SK-N-SH treated with all-trans-retinoic acid at 6 μM for 48 hours (cell line): ENCODE results near the gene TSKU.
"Not testable (repeated sequence)": the region's sequence is repeated elsewhere in the genome, so short reads cannot be mapped to it uniquely, and the experiment has no call there.

Source experiments
- ATAC-seq: fragments of 200-7000 bp; cut with Tn5 transposase; 3 replicates; pipeline ENCODE4 v1.9.1; 2020; ENCODE audit warnings: mild to moderate bottlenecking, moderate library complexity
- ARNTL ChIP-seq: fragments of 450-650 bp; formaldehyde crosslinking; IDR thresholded peaks from 2 replicates; pipeline ENCODE4 v1.5.0; 2020; ENCODE audit warnings: low read depth, mild to moderate bottlenecking, moderate library complexity, borderline replicate concordance
- CSDC2 ChIP-seq: fragments of 250-450 bp; sonication (Bioruptor Pico); IDR thresholded peaks from 2 replicates; pipeline ENCODE4 v1.5.0; 2020; ENCODE audit warnings: mild to moderate bottlenecking, moderate library complexity
- CSRNP3 ChIP-seq: fragments of 250-450 bp; sonication (Bioruptor Pico); IDR thresholded peaks from 2 replicates; pipeline ENCODE4 v1.5.1; 2021; ENCODE audit warnings: mild to moderate bottlenecking, moderate library complexity
- ESRRG ChIP-seq: fragments of 250-450 bp; sonication (Bioruptor Pico); IDR thresholded peaks from 2 replicates; pipeline ENCODE4 v1.6.1; 2021; ENCODE audit warnings: mild to moderate bottlenecking
- GLIS3 ChIP-seq: fragments of 250-450 bp; sonication (Bioruptor Pico); IDR thresholded peaks from 2 replicates; pipeline ENCODE4 v1.5.0; 2020; ENCODE audit warnings: mild to moderate bottlenecking, moderate library complexity
- ISL1 ChIP-seq: fragments of 250-450 bp; sonication (Bioruptor Pico); IDR thresholded peaks from 2 replicates; pipeline ENCODE4 v2.1.2; 2022; ENCODE audit warnings: mild to moderate bottlenecking, moderate library complexity
- OSR1 ChIP-seq: fragments of 250-450 bp; sonication (Bioruptor Pico); IDR thresholded peaks from 2 replicates; pipeline ENCODE4 v1.8.0; 2022; ENCODE audit warnings: moderate library complexity, mild to moderate bottlenecking, inconsistent platforms
- PATZ1 ChIP-seq: fragments of 250-450 bp; sonication (Bioruptor Pico); IDR thresholded peaks from 2 replicates; pipeline ENCODE4 v1.8.0; 2020; ENCODE audit warnings: mild to moderate bottlenecking, moderate library complexity, borderline replicate concordance
- POU6F1 ChIP-seq: fragments of 250-450 bp; sonication (Bioruptor Pico); IDR thresholded peaks from 2 replicates; pipeline ENCODE4 v1.8.0; 2021; ENCODE audit warnings: low read depth, mild to moderate bottlenecking, moderate library complexity, borderline replicate concordance
- PPARA ChIP-seq: fragments of 250-450 bp; sonication (Bioruptor Pico); IDR thresholded peaks from 2 replicates; pipeline ENCODE4 v1.5.0; 2020; ENCODE audit warnings: mild to moderate bottlenecking, borderline replicate concordance
- RARB ChIP-seq: fragments of 250-450 bp; sonication (Bioruptor Pico); IDR thresholded peaks from 2 replicates; pipeline ENCODE4 v1.8.0; 2021; ENCODE audit warnings: mild to moderate bottlenecking, moderate library complexity
- SNAI2 ChIP-seq: fragments of 250-450 bp; sonication (Bioruptor Pico); IDR thresholded peaks from 2 replicates; pipeline ENCODE4 v1.5.0; 2020; ENCODE audit warnings: mild to moderate bottlenecking, moderate library complexity
- TOX ChIP-seq: fragments of 250-450 bp; sonication (Bioruptor Pico); IDR thresholded peaks from 2 replicates; pipeline ENCODE4 v1.8.0; 2021; ENCODE audit warnings: mild to moderate bottlenecking, moderate library complexity, borderline replicate concordance
- TSHZ2 ChIP-seq: fragments of 250-450 bp; sonication (Bioruptor Pico); IDR thresholded peaks from 2 replicates; pipeline ENCODE4 v1.5.0; 2020; ENCODE audit warnings: mild to moderate bottlenecking, moderate library complexity
- ZC3H10 ChIP-seq: fragments of 250-450 bp; sonication (Bioruptor Pico); IDR thresholded peaks from 2 replicates; pipeline ENCODE4 v1.5.1; 2021; ENCODE audit warnings: mild to moderate bottlenecking, moderate library complexity
- ZFP30 ChIP-seq: fragments of 450-650 bp; formaldehyde crosslinking; IDR thresholded peaks from 2 replicates; pipeline ENCODE4 v1.5.0; 2022; ENCODE audit warnings: mild to moderate bottlenecking, moderate library complexity
- ZNF565 ChIP-seq: fragments of 450-650 bp; formaldehyde crosslinking; conservative IDR thresholded peaks from 2 replicates; pipeline ENCODE4 v1.5.0; 2020; ENCODE audit warnings: low read depth, mild to moderate bottlenecking, moderate library complexity
- ZNF70 ChIP-seq: fragments of 450-650 bp; formaldehyde crosslinking; IDR thresholded peaks from 2 replicates; pipeline ENCODE4 v1.5.0; 2020; ENCODE audit warnings: mild to moderate bottlenecking, moderate library complexity
- ZNF8 ChIP-seq: fragments of 450-650 bp; formaldehyde crosslinking; IDR thresholded peaks from 2 replicates; pipeline ENCODE4 v1.5.0; 2020; ENCODE audit warnings: mild to moderate bottlenecking, moderate library complexity

TSKU gene

GRCh38 chr11:76810151-76810853 is 27.1 kb downstream of the TSKU start (continued):
- TF ChIP-seq TOX (CRISPR knock-in tag), result no peak
- no peak for TF ChIP-seq ZC3H10 (CRISPR knock-in tag)

GRCh38 chr11:76811259-76811658 is 28.1 kb downstream of the TSKU start:
- ATAC-seq, result no peak
- TF ChIP-seq PPARA (CRISPR knock-in tag) (no peak), POU6F1 (CRISPR knock-in tag) (no peak), ZNF70 (CRISPR knock-in tag) (no peak)

- ATAC-seq, result no peak
- TF ChIP-seq SNAI2, result no peak
- TF ChIP-seq CSDC2 (CRISPR knock-in tag), result no peak
- TF ChIP-seq ESRRG (CRISPR knock-in tag), result no peak
- TF ChIP-seq ISL1 (CRISPR knock-in tag), result no peak
- TF ChIP-seq ZNF565 (CRISPR knock-in tag), result no peak
Observed at GRCh38 chr11:76814414-76814813, 31.3 kb downstream of the TSKU start.

- ATAC-seq, result not testable (repeated sequence)
Observed at GRCh38 chr11:76815678-76816077, 32.5 kb downstream of the TSKU start.

GRCh38 chr11:76820184-76820566 is 37.0 kb downstream of the TSKU start:
- no peak for ATAC-seq
- TF ChIP-seq TOX (CRISPR knock-in tag) (no peak), ZFP30 (CRISPR knock-in tag) (no peak), GLIS3 (CRISPR knock-in tag) (no peak), ZNF8 (CRISPR knock-in tag) (no peak), ZNF565 (CRISPR knock-in tag) (no peak)

- ATAC-seq, result not testable (repeated sequence)
Observed at GRCh38 chr11:76821396-76821795, 38.2 kb downstream of the TSKU start.

GRCh38 chr11:76822406-76822805 is 39.2 kb downstream of the TSKU start:
- ATAC-seq, result no peak
- TF ChIP-seq RARB (CRISPR knock-in tag) (no peak), SNAI2 (no peak), POU6F1 (CRISPR knock-in tag) (no peak), ESRRG (CRISPR knock-in tag) (no peak), PATZ1 (CRISPR knock-in tag) (no peak), ZFP30 (CRISPR knock-in tag) (no peak), TSHZ2 (no peak), TOX (CRISPR knock-in tag) (no peak), ZNF8 (CRISPR knock-in tag) (no peak), OSR1 (CRISPR knock-in tag) (no peak), ARNTL (CRISPR knock-in tag) (no peak), CSRNP3 (CRISPR knock-in tag) (no peak), ISL1 (CRISPR knock-in tag) (no peak), CSDC2 (CRISPR knock-in tag) (no peak), ZC3H10 (CRISPR knock-in tag) (no peak)
- TF ChIP-seq, all 23 proteins: peak for 0
